Raji (cell line): ENCODE results near the gene GP1BA.

Experiments
- POLR2A ChIP-seq: IDR thresholded peaks from 2 replicates; pipeline ENCODE4 v1.6.1; 2011; ENCODE audit warnings: low read depth, low read length, control low read depth; ENCODE audit not compliant: insufficient read depth

Gene GP1BA

GRCh38 chr17:4920351-4921048 is 11.6 kb upstream of the GP1BA start:
- TF ChIP-seq POLR2A, result no peak

DNA sequence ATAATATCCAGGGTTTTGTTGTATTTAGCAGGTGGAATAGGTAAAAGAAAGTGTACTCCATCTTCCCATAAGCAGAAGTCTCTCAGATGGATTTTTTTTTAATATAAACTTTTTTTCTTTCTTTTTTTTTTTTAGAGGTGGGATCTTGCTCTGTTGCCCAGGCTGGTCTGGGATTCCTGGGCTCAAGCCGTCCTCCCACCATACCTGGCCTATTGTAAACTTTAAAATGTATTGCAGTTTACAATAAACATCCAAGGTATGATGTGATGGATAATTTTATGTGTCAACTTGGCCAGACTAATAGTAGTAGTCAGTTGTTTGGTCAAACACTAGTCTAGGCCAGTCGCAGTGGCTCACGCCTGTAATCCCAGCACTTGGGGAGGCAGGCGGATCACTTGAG is 10.8 kb upstream of the GP1BA start:
- TF ChIP-seq POLR2A, result no peak

- no peak for TF ChIP-seq POLR2A
These were observed 3.2 kb upstream of the GP1BA start for GRCh38 chr17:4928881-4929280.

DNA sequence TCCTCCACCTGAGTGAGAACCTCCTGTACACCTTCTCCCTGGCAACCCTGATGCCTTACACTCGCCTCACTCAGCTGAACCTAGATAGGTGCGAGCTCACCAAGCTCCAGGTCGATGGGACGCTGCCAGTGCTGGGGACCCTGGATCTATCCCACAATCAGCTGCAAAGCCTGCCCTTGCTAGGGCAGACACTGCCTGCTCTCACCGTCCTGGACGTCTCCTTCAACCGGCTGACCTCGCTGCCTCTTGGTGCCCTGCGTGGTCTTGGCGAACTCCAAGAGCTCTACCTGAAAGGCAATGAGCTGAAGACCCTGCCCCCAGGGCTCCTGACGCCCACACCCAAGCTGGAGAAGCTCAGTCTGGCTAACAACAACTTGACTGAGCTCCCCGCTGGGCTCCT is 679 bp downstream of the GP1BA start:
- no peak for TF ChIP-seq POLR2A

DNA sequence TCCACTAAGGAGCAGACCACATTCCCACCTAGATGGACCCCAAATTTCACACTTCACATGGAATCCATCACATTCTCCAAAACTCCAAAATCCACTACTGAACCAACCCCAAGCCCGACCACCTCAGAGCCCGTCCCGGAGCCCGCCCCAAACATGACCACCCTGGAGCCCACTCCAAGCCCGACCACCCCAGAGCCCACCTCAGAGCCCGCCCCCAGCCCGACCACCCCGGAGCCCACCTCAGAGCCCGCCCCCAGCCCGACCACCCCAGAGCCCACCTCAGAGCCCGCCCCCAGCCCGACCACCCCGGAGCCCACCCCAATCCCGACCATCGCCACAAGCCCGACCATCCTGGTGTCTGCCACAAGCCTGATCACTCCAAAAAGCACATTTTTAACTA is 1.6 kb downstream of the GP1BA start:
- TF ChIP-seq POLR2A, result no peak

DNA sequence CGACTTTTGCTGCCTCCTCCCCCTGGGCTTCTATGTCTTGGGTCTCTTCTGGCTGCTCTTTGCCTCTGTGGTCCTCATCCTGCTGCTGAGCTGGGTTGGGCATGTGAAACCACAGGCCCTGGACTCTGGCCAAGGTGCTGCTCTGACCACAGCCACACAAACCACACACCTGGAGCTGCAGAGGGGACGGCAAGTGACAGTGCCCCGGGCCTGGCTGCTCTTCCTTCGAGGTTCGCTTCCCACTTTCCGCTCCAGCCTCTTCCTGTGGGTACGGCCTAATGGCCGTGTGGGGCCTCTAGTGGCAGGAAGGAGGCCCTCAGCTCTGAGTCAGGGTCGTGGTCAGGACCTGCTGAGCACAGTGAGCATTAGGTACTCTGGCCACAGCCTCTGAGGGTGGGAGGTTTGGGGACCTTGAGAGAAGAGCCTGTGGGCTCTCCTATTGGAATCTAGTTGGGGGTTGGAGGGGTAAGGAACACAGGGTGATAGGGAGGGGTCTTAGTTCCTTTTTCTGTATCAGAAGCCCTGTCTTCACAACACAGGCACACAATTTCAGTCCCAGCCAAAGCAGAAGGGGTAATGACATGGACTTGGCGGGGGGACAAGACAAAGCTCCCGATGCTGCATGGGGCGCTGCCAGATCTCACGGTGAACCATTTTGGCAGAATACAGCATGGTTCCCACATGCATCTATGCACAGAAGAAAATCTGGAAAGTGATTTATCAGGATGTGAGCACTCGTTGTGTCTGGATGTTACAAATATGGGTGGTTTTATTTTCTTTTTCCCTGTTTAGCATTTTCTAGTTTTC is 2.3 kb downstream of the GP1BA start:
- peak; percentile 49; the same call in 1 of the 2 replicates for TF ChIP-seq POLR2A

- TF ChIP-seq POLR2A, result no peak
These were observed 3.6 kb downstream of the GP1BA start for GRCh38 chr17:4935650-4936049.

GRCh38 chr17:4936436-4936835 is 4.4 kb downstream of the GP1BA start:
- TF ChIP-seq POLR2A, result no peak

DNA sequence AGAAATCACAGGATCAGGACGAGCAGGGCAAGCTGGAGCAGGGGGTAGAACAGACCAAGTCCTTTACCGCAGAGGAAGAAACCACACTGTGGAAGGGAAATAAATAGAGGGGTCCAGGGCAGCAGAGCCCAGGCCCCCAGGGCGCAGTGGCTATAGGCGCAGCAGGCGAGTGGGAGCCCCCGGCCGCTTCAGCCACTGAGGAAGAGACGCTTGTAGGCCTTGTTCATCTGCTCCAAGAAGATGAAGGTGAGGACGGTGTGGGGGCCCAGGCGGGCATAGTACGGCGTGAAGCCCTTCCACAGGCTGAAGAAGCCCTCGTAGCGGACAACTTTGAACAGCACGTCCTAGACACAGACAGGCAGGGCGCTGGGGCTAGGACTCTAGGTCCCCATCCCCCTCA is 5.5 kb downstream of the GP1BA start:
- TF ChIP-seq POLR2A, result no peak

DNA sequence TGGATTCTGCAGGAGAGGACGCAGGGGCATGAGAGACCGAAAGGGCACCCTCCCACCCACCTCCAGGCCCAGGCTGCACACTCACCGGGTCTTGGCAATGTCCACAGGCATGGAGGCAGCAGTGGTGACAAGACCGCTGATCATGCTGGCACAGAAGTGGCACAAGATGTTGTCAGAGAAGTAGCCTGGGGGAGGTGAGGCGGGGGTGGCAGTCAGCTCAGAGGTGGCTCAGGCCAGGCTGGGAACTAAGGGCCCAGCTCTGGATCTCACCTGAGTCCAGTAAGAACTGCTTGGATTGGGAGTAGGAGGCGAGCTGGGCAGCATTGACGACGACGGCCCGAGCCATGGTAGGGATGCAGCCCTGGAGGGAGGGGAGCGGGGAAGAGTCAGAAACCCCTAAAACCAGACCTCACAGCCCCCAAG is 6.0 kb downstream of the GP1BA start:
- no peak for TF ChIP-seq POLR2A

DNA sequence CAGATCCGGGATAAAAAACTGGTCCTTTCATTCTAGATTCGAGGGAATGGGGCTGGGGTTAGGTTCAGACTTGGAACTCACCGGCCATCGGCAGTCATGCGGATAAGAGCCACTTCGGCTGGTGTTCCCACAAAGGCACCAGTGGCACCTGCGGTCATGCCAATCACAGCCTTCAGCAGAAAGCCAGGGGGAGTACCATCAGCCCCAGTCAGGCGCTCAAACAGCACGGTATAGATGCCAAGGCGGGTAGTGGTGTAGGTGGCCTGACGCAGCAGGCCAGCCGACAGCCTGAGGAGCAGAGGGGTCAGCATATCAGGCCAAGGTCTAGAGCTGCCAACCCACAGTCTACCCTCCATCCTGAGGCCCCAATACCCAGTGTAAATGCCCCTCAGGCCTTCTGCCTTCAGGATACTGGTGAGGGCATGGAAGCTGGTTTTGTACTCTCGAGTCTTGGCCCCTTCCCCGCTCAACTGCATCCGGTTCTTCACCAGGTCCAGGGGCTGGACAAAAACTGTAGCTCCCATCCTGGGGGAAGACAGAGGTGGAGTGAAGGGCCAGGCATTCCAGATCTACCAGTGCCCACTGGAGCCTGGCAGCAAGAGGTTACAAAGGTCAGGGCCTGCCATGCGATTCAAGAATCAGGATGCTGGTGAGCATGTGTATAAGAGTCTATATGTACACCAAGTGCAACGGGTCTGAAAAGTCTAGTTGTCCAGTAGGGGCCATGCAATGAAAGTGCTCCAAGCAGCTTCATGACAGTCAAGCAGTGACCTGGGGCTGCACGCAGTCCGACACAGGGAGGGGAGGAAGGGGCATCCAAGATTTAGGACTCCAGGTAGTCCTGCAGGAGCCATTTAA is 6.8 kb downstream of the GP1BA start:
- no peak for TF ChIP-seq POLR2A

GRCh38 chr17:4939546-4939795 is 7.4 kb downstream of the GP1BA start:
- TF ChIP-seq POLR2A, result no peak

DNA sequence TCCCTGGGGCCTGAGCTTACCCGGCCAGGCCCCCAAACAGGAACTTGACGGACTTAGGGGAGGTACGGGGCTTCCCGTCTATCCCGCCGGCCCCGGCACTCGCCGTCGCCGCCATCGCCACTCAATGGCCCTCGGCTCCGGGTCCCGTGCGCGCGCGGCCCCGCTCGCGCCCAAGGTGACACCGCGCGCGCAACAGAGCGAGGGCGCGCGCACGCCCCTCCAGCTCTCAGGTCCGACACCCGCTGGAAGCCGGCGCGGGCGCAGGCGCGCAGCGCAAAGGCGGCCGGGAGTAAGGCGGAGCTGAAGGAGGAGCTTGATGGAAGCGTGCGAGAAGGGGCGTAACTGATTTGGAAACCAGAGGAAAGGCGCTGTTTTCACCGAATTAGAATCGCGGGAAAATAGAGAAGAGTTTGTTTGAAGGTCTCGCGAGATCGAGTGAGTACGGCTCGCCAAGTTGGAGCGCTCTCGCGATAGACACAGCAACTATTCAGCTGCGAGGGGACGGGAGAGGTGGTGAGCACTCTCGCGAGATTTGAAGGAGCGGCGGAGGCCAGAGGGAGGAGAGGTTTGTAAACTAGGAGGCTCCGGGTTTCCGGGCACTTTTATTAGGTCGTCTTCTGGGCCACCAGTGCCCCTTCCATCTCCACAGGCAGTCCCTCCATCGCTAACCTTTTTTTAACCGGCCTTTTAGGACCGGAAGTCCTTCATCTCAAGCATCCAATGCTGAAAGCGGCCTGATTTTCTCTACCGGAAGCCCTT is 7.9 kb downstream of the GP1BA start, which contains the start of the genes RNF167 and SLC25A11:
RNF167 (plus strand) TSS at position 473 of the 759 bp plus-strand sequence. CDS start 642 bp downstream, outside the sequence.
SLC25A11 (minus strand) TSS at position 251 of the 759 bp plus-strand sequence; CDS start at position 115, 136 bp downstream.
- TF ChIP-seq POLR2A, result peak; percentile 82

DNA sequence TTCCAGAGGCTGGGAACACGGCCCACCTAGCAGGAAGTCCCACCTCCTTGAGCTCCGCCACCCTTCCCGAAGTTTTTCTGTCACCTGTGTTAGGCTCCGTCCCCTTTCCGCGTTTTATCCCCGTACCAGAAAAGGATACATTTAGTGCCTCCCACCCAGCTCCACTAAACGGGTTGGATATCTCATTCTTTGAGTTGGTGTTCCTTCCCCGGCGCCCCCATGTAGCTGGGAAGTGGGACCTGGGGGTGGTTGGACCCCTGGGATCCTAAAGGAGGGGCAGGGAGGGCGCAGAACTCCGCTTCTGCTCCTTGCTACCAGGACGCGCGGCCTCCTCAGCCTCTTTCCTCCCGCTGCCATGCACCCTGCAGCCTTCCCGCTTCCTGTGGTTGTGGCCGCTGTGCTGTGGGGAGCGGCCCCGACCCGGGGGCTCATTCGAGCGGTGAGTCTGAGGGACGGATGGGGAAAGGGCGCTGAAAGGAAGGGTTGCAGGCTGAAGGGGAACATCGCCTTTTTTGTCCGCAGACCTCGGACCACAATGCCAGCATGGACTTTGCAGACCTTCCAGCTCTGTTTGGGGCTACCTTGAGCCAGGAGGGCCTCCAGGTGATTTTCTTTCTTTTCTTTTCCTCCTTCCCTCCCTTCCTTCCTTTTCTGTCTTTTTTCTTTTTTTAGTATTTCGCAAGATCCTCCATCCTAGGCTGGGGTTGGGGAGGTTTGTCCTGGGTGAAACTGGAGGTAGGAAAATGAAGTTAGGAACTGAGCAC is 8.7 kb downstream of the GP1BA start:
- TF ChIP-seq POLR2A, result peak; percentile 36; the same call in 1 of the 2 replicates

DNA sequence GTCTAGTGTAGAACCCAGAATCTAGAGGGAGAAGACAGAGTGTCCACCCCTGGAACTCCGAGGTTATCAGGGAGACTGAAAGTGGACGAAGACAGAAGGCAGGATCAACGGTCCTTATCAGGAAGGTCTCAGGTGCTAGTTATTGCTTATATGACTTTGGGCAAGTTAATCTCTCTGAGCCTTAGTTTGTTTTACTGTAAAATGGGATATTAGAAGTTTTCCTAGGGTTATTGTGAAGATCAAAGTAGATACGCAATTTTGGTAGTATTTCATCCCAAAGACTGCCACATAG is 9.2 kb downstream of the GP1BA start:
- no peak for TF ChIP-seq POLR2A
